MM.1S (cell line): ENCODE measurements around the gene AMDHD1.

ENCODE experiments used
- CTCF ChIP-seq: fragments of 300-600 bp; sonication (generic); IDR thresholded peaks from 2 replicates; pipeline ENCODE4 v1.5.1; 2016; ENCODE audit warnings: antibody characterized with exemption, low read length, mixed read lengths
- EZH2phosphoT487 ChIP-seq: fragments of 300-600 bp; sonication (generic); IDR thresholded peaks from 2 replicates; pipeline ENCODE4 v1.6.1; 2018; ENCODE audit warnings: antibody characterized with exemption, low read length

DNA sequence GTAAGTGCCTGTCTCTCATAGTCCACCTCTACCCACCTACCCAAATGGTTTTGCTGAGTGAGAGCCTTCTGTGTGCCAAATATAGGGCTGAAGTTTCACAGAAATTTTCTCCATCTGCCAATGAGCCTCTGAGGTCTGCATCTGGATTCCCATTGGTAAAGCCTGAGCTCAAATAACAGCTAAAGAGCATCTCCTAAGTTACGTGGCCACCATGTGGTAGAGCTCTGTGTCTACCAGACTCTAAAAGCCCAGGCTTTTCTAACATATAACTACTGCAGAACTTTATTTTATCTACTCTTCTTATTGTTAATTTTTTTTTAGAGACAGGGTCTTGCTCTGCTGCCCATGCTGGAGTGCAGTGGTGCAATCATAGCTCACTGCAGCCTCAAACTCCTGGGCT lies 16.0 kb downstream of the AMDHD1 start:
- TF ChIP-seq EZH2phosphoT487 (no peak), CTCF (peak; percentile 11; the same call in 1 of the 2 replicates)
